GM21825 (cell line): Measurements from ENCODE around the gene ZNG1B.
"Not testable (repeated sequence)": the region's sequence is repeated elsewhere in the genome, so short reads cannot be mapped to it uniquely, and the experiment has no call there.

ENCODE experiments used
- ATAC-seq: cut with Tn5 transposase; IDR thresholded peaks from one replicate; pipeline ENCODE4 v1.9.1; 2021; ENCODE audit warnings: mild to moderate bottlenecking, moderate library complexity; ENCODE audit not compliant: unreplicated experiment

Gene ZNG1B

GRCh38 chr2:113542529-113542928 is 105.0 kb downstream of the ZNG1B start:
- not testable (repeated sequence) for ATAC-seq
